CD4-positive, alpha-beta T cell (primary cell): Measurements from ENCODE around the gene CDK8. TPM values are rescaled to one million over a fixed set of nuclear protein-coding genes. Genes with fewer than 3 reads are reported as not detected.
A peak's percentile ranks its signal among the peaks of the same experiment; 100 is the strongest.

Experiments
- ATAC-seq: fragments of 200-7000 bp; cut with Tn5 transposase; one replicate; pipeline ENCODE4 v1.10.0; 2022; ENCODE audit warnings: mild to moderate bottlenecking; ENCODE audit not compliant: poor library complexity
- CTCF ChIA-PET: fragments of 350-600 bp; sonication (Branson Sonifier 250); formaldehyde crosslinking; loops from one replicate; lab custom pipeline; 2021; ENCODE audit warnings: antibody characterized with exemption, inconsistent platforms; lab: Charles Lee
- POLR2A ChIA-PET: fragments of 350-600 bp; sonication (Branson Sonifier 250); formaldehyde crosslinking; loops from one replicate; lab custom pipeline; 2021; ENCODE audit warnings: antibody characterized with exemption, inconsistent platforms; lab: Charles Lee
- DNase-seq, 14 experiments: peaks; one replicate each; pipeline ENCODE4 v3.0.0-alpha.2; 2013 to 2020; ENCODE audit warnings: mixed read lengths in 2 of 14
- H3K27ac ChIP-seq, 2 donors: one replicate each; pipeline versions ENCODE4 v1.5.1 to v1.7.0; 2013; ENCODE audit warnings: low read length in 2 of 2, low read depth in 1 of 2, mild to moderate bottlenecking in 1 of 2
- H3K27me3 ChIP-seq, 2 experiments: 1 replicate in 1 of 2; 2 replicates in 1 of 2; pipeline versions ENCODE4 v1.6.1 to v1.7.0; 2013; ENCODE audit warnings: low read length in 2 of 2, control low read depth in 1 of 2, mild to moderate bottlenecking in 1 of 2, moderate library complexity in 1 of 2; ENCODE audit not compliant: insufficient read depth in 2 of 2, control insufficient read depth in 1 of 2
- H3K36me3 ChIP-seq: one replicate; pipeline ENCODE4 v1.6.1; 2013; ENCODE audit warnings: low read length, control low read depth; ENCODE audit not compliant: insufficient read depth
- H3K4me1 ChIP-seq: one replicate; pipeline ENCODE4 v1.6.1; 2013; ENCODE audit warnings: low read length, control low read depth; ENCODE audit not compliant: insufficient read depth
- H3K4me3 ChIP-seq: one replicate; pipeline ENCODE4 v1.5.1; 2013; ENCODE audit warnings: mild to moderate bottlenecking, low read length, moderate library complexity
- H3K9me3 ChIP-seq, 2 experiments: 1 replicate in 1 of 2; 2 replicates in 1 of 2; pipeline versions ENCODE4 v1.6.1 to v1.7.0; 2013; ENCODE audit warnings: low read length in 2 of 2, mild to moderate bottlenecking in 2 of 2, control low read depth in 1 of 2, moderate library complexity in 1 of 2; ENCODE audit not compliant: control insufficient read depth in 1 of 2, insufficient read depth in 1 of 2
- H3K27ac Mint-ChIP-seq: one replicate; pipeline ENCODE4 v1.8.0; 2020; ENCODE audit warnings: mixed read lengths
- H3K27me3 Mint-ChIP-seq: one replicate; pipeline ENCODE4 v1.8.0; 2021; ENCODE audit warnings: mixed read lengths
- H3K36me3 Mint-ChIP-seq: one replicate; pipeline ENCODE4 v1.8.0; 2021; ENCODE audit warnings: low read depth, mixed read lengths
- H3K4me1 Mint-ChIP-seq: one replicate; pipeline ENCODE4 v1.8.0; 2021; ENCODE audit warnings: low read depth, mixed read lengths
- H3K4me3 Mint-ChIP-seq: one replicate; pipeline ENCODE4 v1.8.0; 2020; ENCODE audit warnings: mild to moderate bottlenecking, mixed read lengths
- H3K9me3 Mint-ChIP-seq: one replicate; pipeline ENCODE4 v1.8.0; 2020; ENCODE audit warnings: mixed read lengths
- CTCF ChIP-seq: fragments of 200-600 bp; IDR thresholded peaks from one replicate; pipeline ENCODE4 v1.8.0; 2022; ENCODE audit warnings: antibody characterized with exemption, mild to moderate bottlenecking
- intact Hi-C, 2 experiments: fragments of 100-400 bp; cut with DNase I in 1 of 2; cut with micrococcal nuclease in 1 of 2; formaldehyde crosslinking; loops; one replicate each; pipeline versions ENCODE4 v1.15.1 to v1.9.0; 2023 to 2025; cut with DNase I, micrococcal nuclease
- total RNA-seq, 174 experiments: library from RNA in 2 of 174; stranded (reverse) in 2 of 174; gene quantifications; one replicate each; pipeline ENCODE4 v1.2.3 and lab custom pipeline; 2021 to 2026

Gene CDK8
- total RNA-seq, 2 experiments from 2014 or later, result 6.0 to 6.7 TPM

GRCh38 chr13:26377038-26377437 lies 123.1 kb downstream of the CDK8 start:
- no peaks in the 10 kb centered on the region for H3K27me3 ChIP-seq
- no peaks in the 10 kb centered on the region for H3K4me1 ChIP-seq
- no peak for ATAC-seq
- no peak overlapping the region for H3K4me3 ChIP-seq
- no peaks in the 10 kb centered on the region for H3K27me3 Mint-ChIP-seq
- ChIA-PET CTCF (interaction anchor here (1.0 to 1.8 kb wide), 2 partner anchors 18 to 191 kb away, joined by 4 read pairs; no protein-coding TSS in a partner anchor), POLR2A (no interaction called here)
- TF ChIP-seq CTCF, result peak; percentile 24
- H3K4me3 Mint-ChIP-seq, result no peak overlapping the region
- H3K9me3 ChIP-seq, result no peaks in the 10 kb centered on the region
- DNase-seq, result peak in 3 of 14 experiments; percentile 2 to 8 (median 4)
- no peak overlapping the region for H3K27ac ChIP-seq
- peaks cover 26% of the 10 kb centered on the region for H3K4me1 Mint-ChIP-seq
- intact Hi-C loops, result loop anchor here in 1 of 2 experiments (10.0 kb wide), 1 partner anchor 192 kb away; no protein-coding TSS in a partner anchor
- H3K27ac Mint-ChIP-seq, result no peak overlapping the region
- peaks cover 6% of the 10 kb centered on the region for H3K36me3 Mint-ChIP-seq
- no peaks in the 10 kb centered on the region for H3K36me3 ChIP-seq
- H3K9me3 Mint-ChIP-seq, result no peaks in the 10 kb centered on the region

GRCh38 chr13:26378116-26378515 lies 124.2 kb downstream of the CDK8 start:
- H3K36me3 Mint-ChIP-seq, result peaks cover 6% of the 10 kb centered on the region
- H3K4me1 Mint-ChIP-seq, result peaks cover 19% of the 10 kb centered on the region
- no peaks in the 10 kb centered on the region for H3K9me3 Mint-ChIP-seq
- H3K4me3 Mint-ChIP-seq, result no peak overlapping the region
- intact Hi-C loops, result loop anchor here in 1 of 2 experiments (10.0 kb wide), 1 partner anchor 193 kb away; no protein-coding TSS in a partner anchor
- H3K27ac Mint-ChIP-seq, result no peak overlapping the region
- H3K9me3 ChIP-seq, result no peaks in the 10 kb centered on the region
- no peaks in the 10 kb centered on the region for H3K27me3 Mint-ChIP-seq
- ATAC-seq (no peak), DNase-seq (no peak)
- no peak overlapping the region for H3K27ac ChIP-seq
- POLR2A ChIA-PET, result no interaction called here
- CTCF ChIA-PET, result interaction anchor here (1.8 kb wide), 1 partner anchor 17 kb away, joined by 4 read pairs; no protein-coding TSS in a partner anchor
- H3K36me3 ChIP-seq, result peaks cover 2% of the 10 kb centered on the region
- H3K4me1 ChIP-seq, result no peaks in the 10 kb centered on the region
- no peaks in the 10 kb centered on the region for H3K27me3 ChIP-seq
- TF ChIP-seq CTCF, result no peak
- no peak overlapping the region for H3K4me3 ChIP-seq

- Mint-ChIP-seq H3K4me3 (no peak overlapping the region), H3K27me3 (no peaks in the 10 kb centered on the region), H3K36me3 (peaks cover 13% of the 10 kb centered on the region), H3K9me3 (no peaks in the 10 kb centered on the region), H3K4me1 (peaks cover 18% of the 10 kb centered on the region), H3K27ac (no peak overlapping the region)
- H3K27ac ChIP-seq, result no peak overlapping the region
- intact Hi-C loops, result loop anchor here in 1 of 2 experiments (10.0 kb wide), 1 partner anchor 195 kb away; no protein-coding TSS in a partner anchor
- no peaks in the 10 kb centered on the region for H3K27me3 ChIP-seq
- TF ChIP-seq CTCF, result no peak
- H3K4me3 ChIP-seq, result no peak overlapping the region
- POLR2A ChIA-PET, result interaction anchor here (1.2 kb wide), 1 partner anchor 21 kb away, joined by 3 read pairs; no protein-coding TSS in a partner anchor
- peaks cover 2% of the 10 kb centered on the region for H3K36me3 ChIP-seq
- DNase-seq, result no peak
- no peak for ATAC-seq
- no peaks in the 10 kb centered on the region for H3K9me3 ChIP-seq
- no peaks in the 10 kb centered on the region for H3K4me1 ChIP-seq
- CTCF ChIA-PET, result no interaction called here
Observed at GRCh38 chr13:26379831-26380230, 125.9 kb downstream of the CDK8 start.
